GM21786 (cell line): ENCODE results near the gene BRSK2.

Experiments used
- ATAC-seq: cut with Tn5 transposase; IDR thresholded peaks from one replicate; pipeline ENCODE4 v1.9.1; 2021; ENCODE audit not compliant: unreplicated experiment

BRSK2 gene

GRCh38 chr11:1375161-1375954 is 14.4 kb upstream of the BRSK2 start:
- ATAC-seq = no peak

GRCh38 chr11:1375955-1376258 is 13.8 kb upstream of the BRSK2 start:
- ATAC-seq = no peak

DNA sequence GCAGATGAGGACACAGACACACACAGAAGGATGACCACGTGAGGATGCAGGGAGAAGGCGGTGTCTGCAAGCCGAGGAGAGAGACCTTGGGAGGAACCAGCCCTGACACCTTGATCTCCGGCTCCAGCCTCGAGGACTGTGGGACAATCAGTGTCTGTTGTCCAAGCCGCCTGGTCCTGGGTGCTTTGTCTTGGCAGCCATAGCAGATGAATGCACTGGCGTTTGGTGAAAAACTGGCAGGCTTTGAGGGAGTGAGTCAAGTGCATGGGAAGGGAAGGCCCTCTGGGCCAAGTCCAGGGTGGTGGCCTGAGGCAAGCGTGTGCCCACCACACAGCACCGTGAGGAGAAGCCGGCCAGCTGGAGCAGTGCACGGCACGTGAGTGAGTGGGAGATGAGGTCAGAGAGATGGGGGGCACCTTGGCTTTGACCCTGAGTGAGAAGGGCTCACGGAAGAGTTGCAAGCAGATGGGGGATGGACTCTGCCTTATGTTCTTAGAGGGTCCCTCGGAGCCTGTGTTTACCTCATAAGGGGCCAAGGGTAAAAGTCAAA is 12.4 kb upstream of the BRSK2 start:
- ATAC-seq = no peak

GRCh38 chr11:1381793-1382425 is 7.8 kb upstream of the BRSK2 start:
- ATAC-seq = no peak

DNA sequence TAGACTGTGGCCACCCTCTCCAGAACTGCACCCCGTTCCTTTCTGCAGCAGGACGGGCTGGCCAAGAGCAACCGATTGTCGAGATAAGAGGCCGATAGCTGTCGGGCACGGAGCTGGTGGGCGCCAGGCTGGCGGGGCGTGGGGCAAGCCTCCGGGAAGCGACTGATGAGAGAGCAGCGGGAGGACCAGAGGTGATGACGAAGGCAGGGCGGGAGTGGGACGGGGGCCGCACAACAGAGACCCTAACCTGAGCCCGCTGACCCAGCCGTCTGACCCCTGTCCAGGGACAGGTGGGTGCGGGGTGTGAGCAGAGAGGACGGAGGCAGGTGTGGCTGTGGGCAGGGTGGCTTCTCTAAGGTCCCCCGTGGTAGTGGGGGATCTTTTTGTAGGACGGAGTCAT is 7.3 kb upstream of the BRSK2 start:
- no peak for ATAC-seq

GRCh38 chr11:1382831-1383607 is 6.7 kb upstream of the BRSK2 start:
- ATAC-seq = peak; percentile 71

- ATAC-seq = no peak
Observed at GRCh38 chr11:1384199-1384970, 5.3 kb upstream of the BRSK2 start.

- ATAC-seq = no peak
Observed at GRCh38 chr11:1387521-1387920, 2.2 kb upstream of the BRSK2 start.

DNA sequence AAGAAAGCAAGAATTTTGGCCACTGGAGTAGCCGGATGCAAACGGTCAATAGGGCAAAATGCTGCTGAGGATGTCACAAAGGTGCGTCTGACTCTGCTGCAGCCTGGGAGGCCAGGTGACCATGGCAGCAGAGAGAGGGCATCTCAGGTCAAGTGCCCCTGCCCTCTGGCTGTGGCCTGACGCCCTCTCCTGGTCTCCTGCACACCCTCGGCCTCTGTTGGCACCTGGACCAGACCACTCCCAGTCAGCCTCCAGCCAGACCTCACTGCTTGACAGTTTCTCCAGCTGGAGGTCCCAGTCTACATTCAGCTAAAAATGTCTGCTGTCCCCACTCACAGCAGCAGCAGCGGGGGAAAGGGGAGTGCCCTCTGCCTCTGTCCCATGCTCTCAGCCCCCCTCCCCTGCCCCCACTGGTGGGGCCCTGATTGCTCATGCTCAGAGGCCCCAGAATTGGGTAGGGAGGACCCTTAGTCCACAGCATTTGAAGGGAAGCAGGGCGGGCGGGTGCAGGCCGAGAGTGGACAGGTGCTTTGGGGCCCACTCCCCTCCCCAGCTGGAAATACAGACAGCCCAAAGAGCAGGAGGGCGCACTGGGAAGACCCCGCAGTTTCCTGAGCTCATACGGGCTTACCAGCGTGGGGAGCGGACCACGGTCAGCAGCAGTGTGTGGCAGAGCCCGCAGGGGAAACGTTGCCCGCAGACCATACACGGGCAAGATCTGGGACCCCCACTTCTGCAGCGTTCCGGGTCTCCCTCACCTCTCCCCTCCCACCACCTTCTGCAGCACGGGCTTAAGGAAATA is 1.6 kb upstream of the BRSK2 start:
- no peak for ATAC-seq

GRCh38 chr11:1388763-1389102 is 1.0 kb upstream of the BRSK2 start:
- no peak for ATAC-seq

GRCh38 chr11:1389103-1389931 is 417 bp upstream of the BRSK2 start:
- peak; percentile 84 for ATAC-seq

DNA sequence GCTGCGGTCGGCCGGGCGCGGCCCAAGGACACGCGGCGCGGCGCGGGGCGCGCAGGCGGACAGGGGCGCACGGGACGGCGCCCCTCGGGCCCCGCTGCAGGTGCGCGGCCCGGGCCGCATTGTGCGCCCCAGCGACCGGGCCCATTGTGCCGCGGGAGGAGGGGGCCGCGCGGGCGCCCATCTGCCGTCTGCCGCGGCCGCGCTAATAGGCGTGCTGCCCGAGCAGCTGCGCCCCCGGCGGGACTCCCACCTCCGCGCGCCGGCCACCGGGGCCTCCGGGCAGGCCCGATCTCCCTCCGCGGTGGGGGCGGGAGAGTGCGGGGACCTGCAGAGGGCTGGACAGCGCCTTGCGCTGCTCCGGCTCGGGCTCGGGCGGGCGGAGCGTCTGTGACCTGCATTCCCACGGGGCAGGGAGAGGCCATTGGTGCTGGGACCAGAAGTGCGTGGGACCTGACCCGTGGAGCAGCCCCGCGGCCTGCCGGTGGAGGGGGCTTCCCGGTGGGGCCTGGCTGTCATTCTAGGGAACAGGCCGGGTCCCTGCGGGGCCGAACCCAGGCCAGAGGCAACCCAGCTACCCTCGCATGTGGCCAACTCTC is 933 bp downstream of the BRSK2 start:
- no peak for ATAC-seq

GRCh38 chr11:1391165-1392075 is 1.7 kb downstream of the BRSK2 start:
- no peak for ATAC-seq

GRCh38 chr11:1392111-1392510 is 2.4 kb downstream of the BRSK2 start:
- no peak for ATAC-seq

- no peak for ATAC-seq
Observed at GRCh38 chr11:1392561-1392960, 2.8 kb downstream of the BRSK2 start.

GRCh38 chr11:1393038-1393710 is 3.4 kb downstream of the BRSK2 start:
- ATAC-seq = no peak

DNA sequence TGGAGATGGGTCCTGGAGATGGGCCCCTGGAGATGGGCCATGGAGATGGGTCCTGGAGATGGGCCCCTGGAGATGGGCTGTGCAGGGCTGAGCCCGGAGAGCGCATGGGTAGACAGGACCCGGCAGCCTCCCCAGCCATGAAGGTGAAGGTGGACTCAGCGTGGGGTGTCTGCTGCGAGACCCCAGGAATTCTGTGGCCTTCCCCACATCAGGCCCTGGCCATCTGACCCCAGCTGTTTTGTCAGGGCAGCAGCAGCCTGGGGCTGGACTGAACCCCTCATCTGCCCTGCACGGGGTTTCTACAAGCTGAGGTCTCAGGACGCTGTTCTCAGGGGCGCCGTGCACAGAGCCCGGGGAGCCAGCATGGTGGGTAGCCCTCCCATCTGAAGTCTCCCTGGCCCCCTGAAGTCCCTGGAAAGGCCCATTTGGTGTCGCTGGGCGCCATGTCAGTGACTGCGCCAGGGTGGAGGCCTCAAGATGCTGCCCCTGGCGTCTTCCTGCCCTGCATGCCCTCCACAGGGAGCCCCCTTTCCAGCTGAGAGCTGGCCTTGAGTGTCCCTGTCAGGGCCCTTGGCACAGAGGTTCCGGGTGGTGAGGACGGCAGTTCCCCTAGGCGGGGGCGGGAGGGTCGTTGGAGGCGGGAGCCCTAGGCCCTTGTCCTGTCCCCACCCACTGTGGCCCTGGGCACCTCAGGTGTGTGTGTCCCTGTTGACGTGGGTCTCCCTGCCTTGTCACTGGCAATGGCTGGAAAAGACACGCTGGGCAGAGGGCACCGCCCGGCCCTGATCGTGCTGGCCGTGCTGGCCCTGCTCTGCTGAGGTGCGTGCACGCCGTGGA is 5.4 kb downstream of the BRSK2 start:
- ATAC-seq = no peak
